KOPT-K1 (cell line): ENCODE results near the gene AUTS2.

Source experiments
- H3K27ac ChIP-seq: fragments of 200-600 bp; sonication (generic); 2 replicates; pipeline ENCODE4 v1.5.1; 2016; ENCODE audit warnings: antibody characterized with exemption, mild to moderate bottlenecking, low read depth, low read length; ENCODE audit not compliant: poor library complexity, severe bottlenecking
- H3K36me3 ChIP-seq: fragments of 200-600 bp; sonication (generic); 2 replicates; pipeline ENCODE4 v1.5.1; 2017; ENCODE audit warnings: antibody characterized with exemption, mild to moderate bottlenecking, low read length, moderate library complexity; ENCODE audit not compliant: insufficient read depth
- H3K9me3 ChIP-seq: fragments of 200-600 bp; sonication (generic); 2 replicates; pipeline ENCODE4 v1.5.1; 2017; ENCODE audit warnings: antibody characterized with exemption, low read length, mild to moderate bottlenecking; ENCODE audit not compliant: insufficient read depth, poor library complexity, severe bottlenecking

The AUTS2 gene

GRCh38 chr7:69889338-69889975, 291.2 kb downstream of the AUTS2 start:
- H3K27ac ChIP-seq, result no peak overlapping the region
- no peaks in the 10 kb centered on the region for H3K9me3 ChIP-seq
- no peaks in the 10 kb centered on the region for H3K36me3 ChIP-seq

- Histone ChIP-seq H3K9me3 (no peaks in the 10 kb centered on the region), H3K36me3 (no peaks in the 10 kb centered on the region), H3K27ac (no peak overlapping the region)
Measured at GRCh38 chr7:69889976-69890351, 291.7 kb downstream of the AUTS2 start.

- no peaks in the 10 kb centered on the region for H3K9me3 ChIP-seq
Measured at GRCh38 chr7:69892790-69893189, 294.5 kb downstream of the AUTS2 start.

GRCh38 chr7:69893906-69894305, 295.6 kb downstream of the AUTS2 start:
- no peaks in the 10 kb centered on the region for H3K36me3 ChIP-seq
- no peaks in the 10 kb centered on the region for H3K9me3 ChIP-seq
- H3K27ac ChIP-seq, result no peak overlapping the region

More at GRCh38 chr7:69892790-69893189, 294.5 kb downstream of the AUTS2 start:
- Histone ChIP-seq H3K27ac (no peak overlapping the region), H3K36me3 (no peaks in the 10 kb centered on the region)

- no peaks in the 10 kb centered on the region for H3K9me3 ChIP-seq
Measured at GRCh38 chr7:69895446-69895845, 297.2 kb downstream of the AUTS2 start.

GRCh38 chr7:69896121-69896520, 297.8 kb downstream of the AUTS2 start:
- Histone ChIP-seq H3K9me3 (no peaks in the 10 kb centered on the region), H3K36me3 (no peaks in the 10 kb centered on the region), H3K27ac (no peak overlapping the region)

More at GRCh38 chr7:69895446-69895845, 297.2 kb downstream of the AUTS2 start:
- no peak overlapping the region for H3K27ac ChIP-seq
- H3K36me3 ChIP-seq, result no peaks in the 10 kb centered on the region

- H3K36me3 ChIP-seq, result no peaks in the 10 kb centered on the region
- no peak overlapping the region for H3K27ac ChIP-seq
- no peaks in the 10 kb centered on the region for H3K9me3 ChIP-seq
Measured at GRCh38 chr7:69898189-69898588, 299.9 kb downstream of the AUTS2 start.

GRCh38 chr7:69903410-69903809, 305.1 kb downstream of the AUTS2 start:
- H3K9me3 ChIP-seq, result no peaks in the 10 kb centered on the region
- H3K27ac ChIP-seq, result no peak overlapping the region
- no peaks in the 10 kb centered on the region for H3K36me3 ChIP-seq

GRCh38 chr7:69906283-69906995, 308.2 kb downstream of the AUTS2 start:
- peaks cover 14% of the 10 kb centered on the region for H3K9me3 ChIP-seq
- H3K36me3 ChIP-seq, result no peaks in the 10 kb centered on the region
- H3K27ac ChIP-seq, result no peak overlapping the region

- no peak overlapping the region for H3K27ac ChIP-seq
- H3K9me3 ChIP-seq, result peaks cover 21% of the 10 kb centered on the region
- H3K36me3 ChIP-seq, result no peaks in the 10 kb centered on the region
Measured at GRCh38 chr7:69907720-69908119, 309.4 kb downstream of the AUTS2 start.

GRCh38 chr7:69908454-69908853, 310.2 kb downstream of the AUTS2 start:
- Histone ChIP-seq H3K9me3 (peaks cover 21% of the 10 kb centered on the region), H3K36me3 (no peaks in the 10 kb centered on the region), H3K27ac (no peak overlapping the region)

GRCh38 chr7:69910150-69910549, 311.9 kb downstream of the AUTS2 start:
- no peaks in the 10 kb centered on the region for H3K36me3 ChIP-seq
- H3K27ac ChIP-seq, result no peak overlapping the region
- peaks cover 21% of the 10 kb centered on the region for H3K9me3 ChIP-seq

- Histone ChIP-seq H3K36me3 (no peaks in the 10 kb centered on the region), H3K9me3 (peaks cover 21% of the 10 kb centered on the region), H3K27ac (no peak overlapping the region)
Measured at GRCh38 chr7:69911337-69911736, 313.1 kb downstream of the AUTS2 start.

- peaks cover 21% of the 10 kb centered on the region for H3K9me3 ChIP-seq
- H3K27ac ChIP-seq, result no peak overlapping the region
Measured at GRCh38 chr7:69912141-69912540, 313.9 kb downstream of the AUTS2 start.

GRCh38 chr7:69912846-69913245, 314.6 kb downstream of the AUTS2 start:
- no peak overlapping the region for H3K27ac ChIP-seq

More at GRCh38 chr7:69912141-69912540, 313.9 kb downstream of the AUTS2 start:
- no peaks in the 10 kb centered on the region for H3K36me3 ChIP-seq

More at GRCh38 chr7:69912846-69913245, 314.6 kb downstream of the AUTS2 start:
- Histone ChIP-seq H3K36me3 (no peaks in the 10 kb centered on the region), H3K9me3 (peaks cover 21% of the 10 kb centered on the region)
